HG03469 (cell line): ENCODE results near the gene GPALPP1.
"Not testable (repeated sequence)": the region's sequence is repeated elsewhere in the genome, so short reads cannot be mapped to it uniquely, and the experiment has no call there.

Experiments
- ATAC-seq: cut with Tn5 transposase; IDR thresholded peaks from one replicate; pipeline ENCODE4 v1.9.1; 2021; ENCODE audit warnings: mild to moderate bottlenecking, moderate library complexity, moderate number of reproducible peaks; ENCODE audit not compliant: unreplicated experiment

GPALPP1 gene

GRCh38 chr13:44989071-44989889, at the start of gene GPALPP1, which contains the start of gene NUFIP1:
Gene GPALPP1, plus strand, starts transcription at chr13:44989538. Its CDS starts 117 bp downstream, at chr13:44989655.
Gene NUFIP1, minus strand, starts transcription at chr13:44989471. Its CDS starts 35 bp downstream, at chr13:44989436.
- ATAC-seq: peak; percentile 71

- not testable (repeated sequence) for ATAC-seq
Observed at GRCh38 chr13:44943411-44943810, 45.9 kb upstream of the GPALPP1 start.

- no peak for ATAC-seq
Observed at GRCh38 chr13:44951184-44951583, 38.2 kb upstream of the GPALPP1 start.

- ATAC-seq: no peak
Observed at GRCh38 chr13:44952671-44953070, 36.7 kb upstream of the GPALPP1 start.

GRCh38 chr13:44954224-44954623, 35.1 kb upstream of the GPALPP1 start:
- no peak for ATAC-seq

- ATAC-seq: no peak
Observed at GRCh38 chr13:44955406-44955805, 33.9 kb upstream of the GPALPP1 start.

- ATAC-seq: no peak
Observed at GRCh38 chr13:44961997-44962396, 27.3 kb upstream of the GPALPP1 start.

GRCh38 chr13:44967704-44968433, 21.5 kb upstream of the GPALPP1 start:
- no peak for ATAC-seq

GRCh38 chr13:44968434-44968815, 20.9 kb upstream of the GPALPP1 start:
- no peak for ATAC-seq

GRCh38 chr13:44969551-44970484, 19.5 kb upstream of the GPALPP1 start:
- no peak for ATAC-seq

- no peak for ATAC-seq
Observed at GRCh38 chr13:44971656-44972595, 17.4 kb upstream of the GPALPP1 start.

GRCh38 chr13:44972956-44973581, 16.3 kb upstream of the GPALPP1 start:
- no peak for ATAC-seq

- ATAC-seq: no peak
Observed at GRCh38 chr13:44974056-44974793, 15.1 kb upstream of the GPALPP1 start.

GRCh38 chr13:44976196-44976595, 13.1 kb upstream of the GPALPP1 start:
- no peak for ATAC-seq

- ATAC-seq: no peak
Observed at GRCh38 chr13:44976949-44977583, 12.3 kb upstream of the GPALPP1 start.

GRCh38 chr13:44978328-44978727, 11.0 kb upstream of the GPALPP1 start:
- ATAC-seq: no peak

- ATAC-seq: no peak
Observed at GRCh38 chr13:44989941-44990340, 603 bp downstream of the GPALPP1 start.

GRCh38 chr13:45003417-45003816, 14.1 kb downstream of the GPALPP1 start:
- ATAC-seq: no peak
